ENCODE data around the gene TCN2.

TCN2 gene

DNA sequence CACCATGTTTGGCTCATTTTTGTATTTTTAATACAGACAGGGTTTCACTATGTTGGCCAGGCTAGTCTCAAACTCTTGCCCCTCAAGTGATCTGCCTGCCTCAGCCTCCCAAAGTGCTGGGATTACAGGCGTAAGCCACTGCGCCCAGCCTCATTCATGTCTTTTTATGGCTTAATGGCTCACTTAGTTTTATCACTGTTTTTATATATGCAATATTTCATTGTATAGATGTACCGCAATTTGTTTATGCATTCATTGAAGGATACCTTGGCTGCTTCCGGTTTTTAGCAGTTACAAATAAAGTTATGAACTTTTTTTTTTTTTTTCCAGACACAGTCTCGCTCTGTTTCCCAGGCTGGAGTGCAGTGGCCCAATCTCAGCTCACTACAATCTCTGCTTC is 5.5 kb upstream of the TCN2 start:
- ChIA-PET CTCF (interaction anchor here (0.8 to 1.7 kb wide), 7 partner anchors 8 to 211 kb away, joined by 3 to 12 read pairs (median 7); no protein-coding TSS in a partner anchor), POLR2A (interaction anchor here (0.6 kb wide), 1 partner anchor 40 kb away, joined by 10 read pairs; no protein-coding TSS in a partner anchor)
- Histone ChIP-seq H3K36me3 (ENCODE audit: control insufficient read depth in 2 of 2, insufficient read depth in 1 of 2, low read length in 2 of 2) (no peaks in the 10 kb centered on the region), H3K4me3 (ENCODE audit: low read depth, low read length) (no peak overlapping the region), H3K27ac (ENCODE audit: extremely low read depth, low read depth, low read length) (no peak overlapping the region), H3K9me3 (ENCODE audit: control insufficient read depth, insufficient read depth, low read depth, low read length) (no peaks in the 10 kb centered on the region), H3K4me1 (ENCODE audit: control insufficient read depth, insufficient read depth, low read length) (no peaks in the 10 kb centered on the region)
- TF ChIP-seq ZNF174 (tag by site-specific recombination; IDR thresholded peaks at IDR 0.05) (no peak), ZNF585B (tag by site-specific recombination; IDR thresholded peaks at IDR 0.05) (no peak), ZNF366 (tag by site-specific recombination; conservative IDR thresholded peaks at IDR 0.05) (no peak), ZNF157 (tag by site-specific recombination; IDR thresholded peaks at IDR 0.05) (no peak)
- TF ChIP-seq, protein P1, sequence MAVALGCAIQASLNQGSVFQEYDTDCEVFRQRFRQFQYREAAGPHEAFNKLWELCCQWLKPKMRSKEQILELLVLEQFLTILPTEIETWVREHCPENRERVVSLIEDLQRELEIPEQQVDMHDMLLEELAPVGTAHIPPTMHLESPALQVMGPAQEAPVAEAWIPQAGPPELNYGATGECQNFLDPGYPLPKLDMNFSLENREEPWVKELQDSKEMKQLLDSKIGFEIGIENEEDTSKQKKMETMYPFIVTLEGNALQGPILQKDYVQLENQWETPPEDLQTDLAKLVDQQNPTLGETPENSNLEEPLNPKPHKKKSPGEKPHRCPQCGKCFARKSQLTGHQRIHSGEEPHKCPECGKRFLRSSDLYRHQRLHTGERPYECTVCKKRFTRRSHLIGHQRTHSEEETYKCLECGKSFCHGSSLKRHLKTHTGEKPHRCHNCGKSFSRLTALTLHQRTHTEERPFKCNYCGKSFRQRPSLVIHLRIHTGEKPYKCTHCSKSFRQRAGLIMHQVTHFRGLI (tag by site-specific recombination; IDR thresholded peaks at IDR 0.05), result no peak

DNA sequence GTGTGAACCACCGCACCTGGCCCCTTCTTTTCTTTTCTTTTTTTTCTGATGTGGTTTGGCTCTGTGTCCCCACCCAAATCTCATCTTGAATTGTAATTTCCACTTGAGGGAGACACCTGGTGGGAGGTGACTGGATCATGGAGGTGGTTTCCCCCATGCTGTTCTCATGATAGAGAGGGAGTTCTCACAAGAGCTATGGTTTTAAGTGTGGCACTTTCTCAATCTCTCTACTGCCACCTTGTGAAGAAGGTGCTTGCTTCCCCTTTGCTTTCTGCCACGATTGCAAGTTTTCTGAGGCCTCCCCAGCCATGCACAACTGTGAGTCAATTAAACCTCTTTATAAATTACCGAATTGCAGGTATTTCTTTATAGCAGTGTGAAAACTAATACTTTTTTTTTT is 4.9 kb upstream of the TCN2 start:
- ChIA-PET POLR2A (interaction anchor here (0.6 kb wide), 1 partner anchor 40 kb away, joined by 10 read pairs; no protein-coding TSS in a partner anchor), CTCF (interaction anchor here (0.6 to 1.6 kb wide), 6 partner anchors 8 to 316 kb away, joined by 3 to 12 read pairs (median 6); no protein-coding TSS in a partner anchor)
- no peaks in the 10 kb centered on the region for H3K4me1 ChIP-seq (ENCODE audit: control insufficient read depth, insufficient read depth, low read length)
- H3K36me3 ChIP-seq (ENCODE audit: control insufficient read depth in 2 of 2, insufficient read depth in 1 of 2, low read length in 2 of 2), result no peaks in the 10 kb centered on the region
- H3K27ac ChIP-seq (ENCODE audit: extremely low read depth, low read depth, low read length), result no peak overlapping the region
- TF ChIP-seq PRDM1 (tag by site-specific recombination; IDR thresholded peaks at IDR 0.05), result peak; percentile 37; the same call in 1 of the 2 replicates
- peak; percentile 44 for TF ChIP-seq ZNF654 (tag by site-specific recombination; IDR thresholded peaks at IDR 0.05; ENCODE audit: low read depth)
- no peak for TF ChIP-seq ZNF157 (tag by site-specific recombination; IDR thresholded peaks at IDR 0.05)
- TF ChIP-seq, protein P2, sequence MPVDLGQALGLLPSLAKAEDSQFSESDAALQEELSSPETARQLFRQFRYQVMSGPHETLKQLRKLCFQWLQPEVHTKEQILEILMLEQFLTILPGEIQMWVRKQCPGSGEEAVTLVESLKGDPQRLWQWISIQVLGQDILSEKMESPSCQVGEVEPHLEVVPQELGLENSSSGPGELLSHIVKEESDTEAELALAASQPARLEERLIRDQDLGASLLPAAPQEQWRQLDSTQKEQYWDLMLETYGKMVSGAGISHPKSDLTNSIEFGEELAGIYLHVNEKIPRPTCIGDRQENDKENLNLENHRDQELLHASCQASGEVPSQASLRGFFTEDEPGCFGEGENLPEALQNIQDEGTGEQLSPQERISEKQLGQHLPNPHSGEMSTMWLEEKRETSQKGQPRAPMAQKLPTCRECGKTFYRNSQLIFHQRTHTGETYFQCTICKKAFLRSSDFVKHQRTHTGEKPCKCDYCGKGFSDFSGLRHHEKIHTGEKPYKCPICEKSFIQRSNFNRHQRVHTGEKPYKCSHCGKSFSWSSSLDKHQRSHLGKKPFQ (tag by site-specific recombination; IDR thresholded peaks at IDR 0.05), result 0 out of 2 replicates have a peak, but pooled peaks have one; percentile 29
- no peak for TF ChIP-seq ZNF221 (tag by site-specific recombination; IDR thresholded peaks at IDR 0.05; ENCODE audit: borderline replicate concordance)
- peak; percentile 58; the same call in 1 of the 2 replicates for TF ChIP-seq ZNF341 (tag by site-specific recombination; IDR thresholded peaks at IDR 0.05; ENCODE audit: low read depth)
- H3K4me3 ChIP-seq (ENCODE audit: low read depth, low read length), result no peak overlapping the region
- no peaks in the 10 kb centered on the region for H3K9me3 ChIP-seq (ENCODE audit: control insufficient read depth, insufficient read depth, low read depth, low read length)

DNA sequence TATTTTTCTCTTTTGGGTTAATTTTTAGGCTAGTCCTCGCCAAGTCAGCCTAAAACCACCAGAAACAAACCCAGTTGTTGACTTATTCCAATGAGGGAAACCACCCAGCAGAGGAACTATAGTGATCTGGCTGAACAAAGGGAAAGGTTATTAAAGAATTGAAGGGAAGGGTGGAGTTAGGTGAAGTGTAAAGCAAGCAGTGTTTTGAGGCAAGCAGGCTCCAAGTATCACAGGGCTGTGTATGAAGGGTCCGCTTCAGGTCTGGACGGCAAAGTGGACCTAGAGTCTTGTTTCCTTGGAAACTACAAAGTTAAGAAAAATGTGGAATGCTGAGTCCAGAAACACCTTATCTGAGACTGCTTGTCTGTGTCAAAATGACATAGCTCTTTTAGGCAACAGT is 3.2 kb upstream of the TCN2 start:
- CTCF ChIA-PET, result interaction anchor here (0.5 to 1.7 kb wide), 10 partner anchors 8 to 777 kb away, joined by 3 to 5 read pairs (median 3); no protein-coding TSS in a partner anchor
- POLR2A ChIA-PET, result no interaction called here
- TF ChIP-seq ZNF792 (tag by site-specific recombination; IDR thresholded peaks at IDR 0.05) (no peak), SETDB1 (IDR thresholded peaks at IDR 0.05; ENCODE audit: insufficient read length, low read length) (no peak), ZNF664 (tag by site-specific recombination; IDR thresholded peaks at IDR 0.05) (no peak), ZNF354C (tag by site-specific recombination; IDR thresholded peaks at IDR 0.05; ENCODE audit: borderline replicate concordance, low read depth) (no peak), KLF16 (tag by site-specific recombination; IDR thresholded peaks at IDR 0.05) (no peak), ZNF571 (tag by site-specific recombination; IDR thresholded peaks at IDR 0.05) (no peak), ZNF157 (tag by site-specific recombination; IDR thresholded peaks at IDR 0.05) (no peak), ZNF529 (tag by site-specific recombination; IDR thresholded peaks at IDR 0.05; ENCODE audit: insufficient replicate concordance) (no peak), ZNF366 (tag by site-specific recombination; conservative IDR thresholded peaks at IDR 0.05) (no peak), ZNF341 (tag by site-specific recombination; IDR thresholded peaks at IDR 0.05; ENCODE audit: low read depth) (no peak), ZSCAN23 (tag by site-specific recombination; IDR thresholded peaks at IDR 0.05) (no peak), ZNF701 (tag by site-specific recombination; IDR thresholded peaks at IDR 0.05) (no peak)
- TF ChIP-seq, protein P3, sequence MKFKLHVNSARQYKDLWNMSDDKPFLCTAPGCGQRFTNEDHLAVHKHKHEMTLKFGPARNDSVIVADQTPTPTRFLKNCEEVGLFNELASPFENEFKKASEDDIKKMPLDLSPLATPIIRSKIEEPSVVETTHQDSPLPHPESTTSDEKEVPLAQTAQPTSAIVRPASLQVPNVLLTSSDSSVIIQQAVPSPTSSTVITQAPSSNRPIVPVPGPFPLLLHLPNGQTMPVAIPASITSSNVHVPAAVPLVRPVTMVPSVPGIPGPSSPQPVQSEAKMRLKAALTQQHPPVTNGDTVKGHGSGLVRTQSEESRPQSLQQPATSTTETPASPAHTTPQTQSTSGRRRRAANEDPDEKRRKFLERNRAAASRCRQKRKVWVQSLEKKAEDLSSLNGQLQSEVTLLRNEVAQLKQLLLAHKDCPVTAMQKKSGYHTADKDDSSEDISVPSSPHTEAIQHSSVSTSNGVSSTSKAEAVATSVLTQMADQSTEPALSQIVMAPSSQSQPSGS (tag by site-specific recombination; IDR thresholded peaks at IDR 0.05; ENCODE audit: low read depth), result no peak
- TF ChIP-seq, protein P4, sequence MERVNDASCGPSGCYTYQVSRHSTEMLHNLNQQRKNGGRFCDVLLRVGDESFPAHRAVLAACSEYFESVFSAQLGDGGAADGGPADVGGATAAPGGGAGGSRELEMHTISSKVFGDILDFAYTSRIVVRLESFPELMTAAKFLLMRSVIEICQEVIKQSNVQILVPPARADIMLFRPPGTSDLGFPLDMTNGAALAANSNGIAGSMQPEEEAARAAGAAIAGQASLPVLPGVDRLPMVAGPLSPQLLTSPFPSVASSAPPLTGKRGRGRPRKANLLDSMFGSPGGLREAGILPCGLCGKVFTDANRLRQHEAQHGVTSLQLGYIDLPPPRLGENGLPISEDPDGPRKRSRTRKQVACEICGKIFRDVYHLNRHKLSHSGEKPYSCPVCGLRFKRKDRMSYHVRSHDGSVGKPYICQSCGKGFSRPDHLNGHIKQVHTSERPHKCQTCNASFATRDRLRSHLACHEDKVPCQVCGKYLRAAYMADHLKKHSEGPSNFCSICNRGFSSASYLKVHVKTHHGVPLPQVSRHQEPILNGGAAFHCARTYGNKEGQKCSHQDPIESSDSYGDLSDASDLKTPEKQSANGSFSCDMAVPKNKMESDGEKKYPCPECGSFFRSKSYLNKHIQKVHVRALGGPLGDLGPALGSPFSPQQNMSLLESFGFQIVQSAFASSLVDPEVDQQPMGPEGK (tag by site-specific recombination; IDR thresholded peaks at IDR 0.05), result no peak
- TF ChIP-seq, protein P5, sequence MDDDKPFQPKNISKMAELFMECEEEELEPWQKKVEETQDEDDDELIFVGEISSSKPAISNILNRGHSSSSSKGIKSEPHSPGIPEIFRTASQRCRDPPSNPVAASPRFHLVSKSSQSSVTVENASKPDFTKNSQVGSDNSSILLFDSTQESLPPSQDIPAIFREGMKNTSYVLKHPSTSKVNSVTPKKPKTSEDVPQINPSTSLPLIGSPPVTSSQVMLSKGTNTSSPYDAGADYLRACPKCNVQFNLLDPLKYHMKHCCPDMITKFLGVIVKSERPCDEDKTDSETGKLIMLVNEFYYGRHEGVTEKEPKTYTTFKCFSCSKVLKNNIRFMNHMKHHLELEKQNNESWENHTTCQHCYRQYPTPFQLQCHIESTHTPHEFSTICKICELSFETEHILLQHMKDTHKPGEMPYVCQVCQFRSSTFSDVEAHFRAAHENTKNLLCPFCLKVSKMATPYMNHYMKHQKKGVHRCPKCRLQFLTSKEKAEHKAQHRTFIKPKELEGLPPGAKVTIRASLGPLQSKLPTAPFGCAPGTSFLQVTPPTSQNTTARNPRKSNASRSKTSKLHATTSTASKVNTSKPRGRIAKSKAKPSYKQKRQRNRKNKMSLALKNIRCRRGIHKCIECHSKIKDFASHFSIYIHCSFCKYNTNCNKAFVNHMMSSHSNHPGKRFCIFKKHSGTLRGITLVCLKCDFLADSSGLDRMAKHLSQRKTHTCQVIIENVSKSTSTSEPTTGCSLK (tag by site-specific recombination; IDR thresholded peaks at IDR 0.05), result no peak

More for the DNA sequence above, 3.2 kb upstream of the TCN2 start:
- Histone ChIP-seq H3K4me3 (ENCODE audit: low read depth, low read length) (no peak overlapping the region), H3K27ac (ENCODE audit: extremely low read depth, low read depth, low read length) (no peak overlapping the region), H3K4me1 (ENCODE audit: control insufficient read depth, insufficient read depth, low read length) (no peaks in the 10 kb centered on the region), H3K36me3 (ENCODE audit: control insufficient read depth in 2 of 2, insufficient read depth in 1 of 2, low read length in 2 of 2) (no peaks in the 10 kb centered on the region), H3K9me3 (ENCODE audit: control insufficient read depth, insufficient read depth, low read depth, low read length) (no peaks in the 10 kb centered on the region)
